Panc1 (cell line): ENCODE data around the gene LDLR. TPM values are rescaled to one million over a fixed set of nuclear protein-coding genes. Genes with fewer than 3 reads are reported as not detected.

Experiments
- ATAC-seq: fragments of 200-7000 bp; cut with Tn5 transposase; 2 replicates; pipeline ENCODE4 v1.9.1; 2020; ENCODE audit warnings: mild to moderate bottlenecking, moderate library complexity
- BruUV-seq: library from RNA; stranded (reverse); fragments of 400-500 nt; replicated peaks from 2 replicates; lab custom pipeline; 2021; lab: Mats Ljungman, UMichigan
- CTCF ChIA-PET: fragments of 300-600 bp; sonication (Branson Sonifier 250); formaldehyde crosslinking; loops from one replicate; lab custom pipeline; 2022; ENCODE audit warnings: antibody characterized with exemption; lab: Charles Lee
- POLR2A ChIA-PET: fragments of 300-600 bp; sonication (Branson Sonifier 250); formaldehyde crosslinking; loops from one replicate; lab custom pipeline; 2022; ENCODE audit warnings: antibody characterized with exemption; lab: Charles Lee
- DNase-seq: peaks from one replicate; pipeline ENCODE4 v3.0.0-alpha.2; 2010; ENCODE audit warnings: low read depth, low spot score
- H3K27ac ChIP-seq: 2 replicates; pipeline ENCODE4 v1.5.1; 2011; ENCODE audit warnings: mild to moderate bottlenecking, low read length, inconsistent platforms
- H3K27me3 ChIP-seq: fragments of 200-500 bp; sonication (Bioruptor generic); 2 replicates; pipeline ENCODE4 v1.6.0; 2014; ENCODE audit warnings: low read length, inconsistent platforms; ENCODE audit not compliant: control insufficient read depth, insufficient read depth
- H3K36me3 ChIP-seq: fragments of 200-500 bp; sonication (Bioruptor generic); 2 replicates; pipeline ENCODE4 v1.5.1; 2014; ENCODE audit warnings: inconsistent platforms, mild to moderate bottlenecking, low read length, moderate library complexity; ENCODE audit not compliant: control insufficient read depth, insufficient read depth
- H3K4me1 ChIP-seq: 2 replicates; pipeline ENCODE4 v1.5.1; 2011; ENCODE audit warnings: inconsistent platforms, mild to moderate bottlenecking, low read length, moderate library complexity; ENCODE audit not compliant: control insufficient read depth, insufficient read depth
- H3K4me3 ChIP-seq, 2 experiments: 2 replicates each; pipeline ENCODE4 v1.5.1; 2011 to 2012; ENCODE audit warnings: low read depth in 2 of 2, low read length in 2 of 2, mild to moderate bottlenecking in 2 of 2, inconsistent platforms in 1 of 2, moderate library complexity in 1 of 2
- H3K9me3 ChIP-seq: fragments of 200-500 bp; sonication (Bioruptor generic); 2 replicates; pipeline ENCODE4 v1.5.1; 2014; ENCODE audit warnings: low read depth, mild to moderate bottlenecking, inconsistent platforms, low read length, moderate library complexity; ENCODE audit not compliant: control insufficient read depth, insufficient read depth
- CTCF ChIP-seq: fragments of 450-650 bp; IDR thresholded peaks from 2 replicates; pipeline ENCODE4 v1.5.1; 2017; ENCODE audit warnings: mild to moderate bottlenecking
- POLR2AphosphoS5 ChIP-seq: IDR thresholded peaks from 2 replicates; pipeline ENCODE4 v1.6.1; 2012; ENCODE audit warnings: mild to moderate bottlenecking, low read depth, low read length, moderate library complexity
- REST ChIP-seq, 2 experiments: IDR thresholded peaks; 2 replicates each; pipeline ENCODE4 v1.6.1; 2011 to 2012; ENCODE audit warnings: low read depth in 2 of 2, control low read depth in 1 of 2, low read length in 1 of 2, mild to moderate bottlenecking in 1 of 2, moderate library complexity in 1 of 2; ENCODE audit not compliant: insufficient read depth in 1 of 2
- SIN3A ChIP-seq: IDR thresholded peaks from 2 replicates; pipeline ENCODE4 v1.6.1; 2012; ENCODE audit warnings: low read depth, mild to moderate bottlenecking, low read length, moderate library complexity, borderline replicate concordance; ENCODE audit not compliant: insufficient read depth
- TCF7L2 ChIP-seq: IDR thresholded peaks from 2 replicates; pipeline ENCODE4 v1.6.1; 2011; ENCODE audit warnings: mild to moderate bottlenecking, low read depth, low read length, inconsistent platforms
- in situ Hi-C: cut with HindIII; loops from 2 replicates; pipeline ENCODE4 v1.10.0; 2016; ENCODE audit warnings: low sequenced_read_pairs, low pct_unique_long_range_greater_than_20kb
- intact Hi-C: fragments of 100-400 bp; cut with micrococcal nuclease; formaldehyde crosslinking; loops from one replicate; pipeline ENCODE4 v1.10.0; 2022; ENCODE audit not compliant: unreplicated experiment
- total RNA-seq: library from RNA; stranded (reverse); gene quantifications from one replicate; pipeline ENCODE4 v1.2.1, GENCODE V29; 2021; ENCODE audit not compliant: unreplicated experiment

LDLR gene
- total RNA-seq, 1 experiment from 2014 or later, result 203 TPM

- intact Hi-C loops (no loop called here), in situ Hi-C loops (no loop called here)
- POLR2A ChIA-PET, result interaction anchor here (0.7 kb wide), 1 partner anchor 168 kb away, joined by 3 read pairs; no protein-coding TSS in a partner anchor
- Histone ChIP-seq H3K4me3 (no peak overlapping the region), H3K9me3 (no peaks in the 10 kb centered on the region), H3K27ac (peak overlapping the region; percentile 35; the same call in 1 of the 2 replicates), H3K4me1 (peaks cover 12% of the 10 kb centered on the region), H3K36me3 (no peaks in the 10 kb centered on the region; the same call in 1 of the 2 replicates), H3K27me3 (no peaks in the 10 kb centered on the region)
- no TSS peak for BruUV-seq
- DNase-seq, result no peak
- TF ChIP-seq CTCF (no peak), POLR2AphosphoS5 (no peak), TCF7L2 (no peak), REST (IDR thresholded peaks at IDR 0.05; ENCODE audit: insufficient read depth in 1 of 2, low read depth in 2 of 2, low read length in 1 of 2) (no peak), SIN3A (no peak)
- ATAC-seq, result no peak
- CTCF ChIA-PET, result interaction anchor here (0.7 kb wide), 1 partner anchor 173 kb away, joined by 4 read pairs; no protein-coding TSS in a partner anchor
Measured at GRCh38 chr19:11151181-11151580, 61.9 kb downstream of the LDLR start.

DNA sequence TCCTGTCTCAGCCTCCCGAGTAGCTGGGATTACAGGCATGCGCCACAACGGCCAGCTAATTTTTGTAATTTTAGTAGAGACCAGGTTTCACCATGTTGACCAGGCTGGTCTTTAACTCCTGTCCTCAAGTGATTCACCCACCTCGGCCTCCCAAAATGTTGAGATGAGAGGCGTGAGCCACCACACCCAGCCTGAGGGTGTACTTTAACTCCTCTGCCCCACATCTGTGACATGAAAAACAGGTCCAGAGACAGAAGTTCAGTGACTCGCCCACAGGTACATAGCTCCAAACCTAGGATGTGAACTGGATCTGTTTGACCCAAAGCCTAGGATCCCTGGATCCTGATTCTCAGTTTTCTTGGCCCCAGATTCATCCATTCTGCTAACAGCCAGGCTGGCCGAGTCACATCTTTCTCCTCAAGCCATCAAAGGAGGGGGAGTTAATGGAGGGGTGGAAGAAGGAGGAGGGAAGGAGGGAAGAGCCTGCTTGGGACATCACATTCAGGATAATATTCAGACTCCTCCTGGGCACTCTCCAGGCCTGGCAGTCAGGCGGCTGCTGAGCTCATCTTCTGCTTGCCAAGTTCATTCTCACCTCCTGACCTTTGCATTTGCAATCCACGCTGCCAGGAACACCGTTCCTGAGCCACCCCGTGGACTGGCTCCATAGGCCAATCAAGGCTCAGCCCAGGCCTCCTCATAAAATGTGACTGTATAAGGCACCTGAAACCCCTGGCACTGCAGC is 63.2 kb downstream of the LDLR start:
- ATAC-seq (no peak), DNase-seq (no peak)
- BruUV-seq, result TSS peak; percentile 72
- Histone ChIP-seq H3K9me3 (no peaks in the 10 kb centered on the region), H3K27ac (peak overlapping the region; percentile 84), H3K36me3 (no peaks in the 10 kb centered on the region; the same call in 1 of the 2 replicates), H3K27me3 (no peaks in the 10 kb centered on the region), H3K4me3 (no peak overlapping the region), H3K4me1 (peaks cover 14% of the 10 kb centered on the region)
- ChIA-PET CTCF (no interaction called here), POLR2A (interaction anchor here (0.7 kb wide), 1 partner anchor 25 kb away, joined by 3 read pairs; no protein-coding TSS in a partner anchor)
- in situ Hi-C loops, result no loop called here
- TF ChIP-seq CTCF (no peak), TCF7L2 (no peak), REST (IDR thresholded peaks at IDR 0.05; ENCODE audit: insufficient read depth in 1 of 2, low read depth in 2 of 2, low read length in 1 of 2) (no peak), SIN3A (no peak), POLR2AphosphoS5 (no peak)
- intact Hi-C loops, result no loop called here
